K562 (cell line): ENCODE results near the gene STON2. TPM values are rescaled to one million over a fixed set of nuclear protein-coding genes. Genes with fewer than 3 reads are reported as not detected.

Experiments
- CREM ChIP-seq: IDR thresholded peaks from 2 replicates; pipeline ENCODE4 v1.6.1; 2014; ENCODE audit warnings: antibody characterized with exemption, low read depth
- NCOA4 ChIP-seq: fragments of 450-650 bp; IDR thresholded peaks from 2 replicates; pipeline ENCODE4 v1.6.1; 2018; ENCODE audit warnings: mild to moderate bottlenecking; ENCODE audit not compliant: partially characterized antibody
- NEUROD1 ChIP-seq: fragments of 150-350 bp; IDR thresholded peaks from 2 replicates; pipeline ENCODE4 v1.6.1; 2014; ENCODE audit warnings: borderline replicate concordance, low read length, low read depth; ENCODE audit not compliant: partially characterized antibody
- RFX5 ChIP-seq: IDR thresholded peaks from 2 replicates; pipeline ENCODE4 v1.6.1; 2011; ENCODE audit warnings: low read depth, mild to moderate bottlenecking, improper control_type of control experiment, low read length
- RUNX1 ChIP-seq: sonication (generic); IDR thresholded peaks from 2 replicates; pipeline ENCODE4 v1.6.1; 2016; ENCODE audit warnings: antibody characterized with exemption, low read depth
- SRSF7 ChIP-seq: fragments of 200-400 bp; formaldehyde crosslinking; optimal IDR thresholded peaks from 2 replicates; pipeline ENCODE3; 2017; ENCODE audit warnings: mild to moderate bottlenecking, low read depth, low read length
- ZNF274 ChIP-seq: IDR thresholded peaks from 2 replicates; pipeline ENCODE4 v1.6.1; 2011; ENCODE audit warnings: low read depth, mild to moderate bottlenecking, low read length, moderate library complexity, borderline replicate concordance
- polyA plus RNA-seq, 8 experiments: library from polyadenylated mRNA; depleted of rRNA in 4 of 8; stranded (reverse) in 5 of 8; unstranded in 3 of 8; fragments of >200 nt; fragmentation: Nextera tagmentation in 2 of 8; fragmentation: Illumina TruSeq in 1 of 8; extraction: Ambion mirVana in 2 of 8; extraction: Trizol in 1 of 8; gene quantifications; 2 replicates each; pipeline versions ENCODE4 v1.2.1 to v1.2.3, GENCODE V29; 2011 to 2014; ENCODE audit warnings: inconsistent platforms in 1 of 8, missing spikeins in 1 of 8
- total RNA-seq, 7 experiments: library from RNA; depleted of rRNA in 6 of 7; stranded (reverse); fragments of >200 nt in 6 of 7; fragmentation: Illumina TruSeq in 2 of 7; extraction: Trizol in 2 of 7; gene quantifications; 2 replicates each; pipeline versions ENCODE4 v1.2.1 to v1.2.3, GENCODE V29; 2011 to 2021; ENCODE audit warnings: low replicate concordance in 1 of 7
- TF ChIP-seq, protein P1 (sequence below), 2 experiments: fragments of 450-650 bp; IDR thresholded peaks; 2 replicates each; pipeline ENCODE4 v1.6.1; 2016
- TF ChIP-seq, protein P2 (sequence below): fragments of 250-450 bp; sonication (Bioruptor Pico); IDR thresholded peaks from 2 replicates; pipeline ENCODE4 v1.5.0; 2020; ENCODE audit warnings: mild to moderate bottlenecking
- TF ChIP-seq, protein P3 (sequence below): fragments of 250-450 bp; sonication (Bioruptor Pico); IDR thresholded peaks from 2 replicates; pipeline ENCODE4 v1.5.1; 2021; ENCODE audit warnings: mild to moderate bottlenecking
- TF ChIP-seq, protein P4 (sequence below): fragments of 150-350 bp; IDR thresholded peaks from 2 replicates; pipeline ENCODE4 v1.6.1; 2014; ENCODE audit warnings: low read depth, mild to moderate bottlenecking, low read length, borderline replicate concordance
- TF ChIP-seq, protein P5 (sequence below): fragments of 150-350 bp; conservative IDR thresholded peaks from 2 replicates; pipeline ENCODE4 v1.6.1; 2014; ENCODE audit warnings: low read length
- TF ChIP-seq, protein P6 (sequence below): sonication (generic); formaldehyde crosslinking; IDR thresholded peaks from 2 replicates; pipeline ENCODE4 v1.8.0; 2022; ENCODE audit warnings: missing genetic modification reagents, mild to moderate bottlenecking, borderline replicate concordance

The STON2 gene
- total and polyA plus RNA-seq, 9 of the 15 experiments (the other 6 are each of a cell fraction or from before 2014, with no cell fraction given) = 7.8 to 99.3 (median 53.5) TPM

DNA sequence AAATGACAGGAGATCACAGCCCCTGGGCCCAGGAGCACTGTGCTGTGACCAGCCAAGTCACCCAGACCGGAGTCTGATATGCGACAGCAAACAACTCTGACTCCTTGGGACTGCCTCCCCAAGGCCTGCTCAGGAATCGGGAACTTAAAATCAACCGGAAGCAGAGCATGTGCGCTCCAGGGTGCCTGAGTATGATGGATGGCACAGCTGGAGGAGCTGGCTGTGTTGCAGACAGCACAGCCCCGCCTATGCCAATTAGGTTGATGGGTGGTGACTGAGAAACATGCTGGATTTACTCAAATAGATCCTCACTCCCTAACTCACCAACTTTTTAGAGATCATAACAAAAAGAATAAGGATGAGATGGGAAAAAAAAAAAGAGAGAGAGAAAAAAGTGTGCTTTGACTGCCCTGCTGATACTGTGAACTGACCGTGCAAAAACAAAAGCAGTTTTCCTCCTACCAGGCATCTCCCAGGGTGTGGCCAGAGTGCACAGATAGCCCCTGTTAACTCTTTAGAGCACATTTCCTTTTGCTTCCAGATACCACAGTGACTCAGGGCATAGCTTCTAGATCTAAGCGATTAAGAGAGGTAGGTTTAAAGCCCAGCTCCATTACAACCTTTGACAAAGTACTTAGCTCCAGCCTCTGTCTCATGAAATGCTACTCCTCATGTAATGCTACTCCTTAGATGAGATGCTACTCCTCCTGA is 27.4 kb upstream of the STON2 start (continued):
- TF ChIP-seq, protein P1, sequence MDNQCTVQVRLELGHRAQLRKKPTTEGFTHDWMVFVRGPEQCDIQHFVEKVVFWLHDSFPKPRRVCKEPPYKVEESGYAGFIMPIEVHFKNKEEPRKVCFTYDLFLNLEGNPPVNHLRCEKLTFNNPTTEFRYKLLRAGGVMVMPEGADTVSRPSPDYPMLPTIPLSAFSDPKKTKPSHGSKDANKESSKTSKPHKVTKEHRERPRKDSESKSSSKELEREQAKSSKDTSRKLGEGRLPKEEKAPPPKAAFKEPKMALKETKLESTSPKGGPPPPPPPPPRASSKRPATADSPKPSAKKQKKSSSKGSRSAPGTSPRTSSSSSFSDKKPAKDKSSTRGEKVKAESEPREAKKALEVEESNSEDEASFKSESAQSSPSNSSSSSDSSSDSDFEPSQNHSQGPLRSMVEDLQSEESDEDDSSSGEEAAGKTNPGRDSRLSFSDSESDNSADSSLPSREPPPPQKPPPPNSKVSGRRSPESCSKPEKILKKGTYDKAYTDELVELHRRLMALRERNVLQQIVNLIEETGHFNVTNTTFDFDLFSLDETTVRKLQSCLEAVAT (IDR thresholded peaks at IDR 0.05) = peak in 1 of 2 experiments; percentile 63; a peak in 2 of 4 replicates
- TF ChIP-seq RFX5 (no peak), RUNX1 (peak; percentile 13; the same call in 1 of the 2 replicates), NCOA4 (no peak), NEUROD1 (no peak), SRSF7 (no peak), CREM (no peak), ZNF274 (no peak)
- TF ChIP-seq, protein P2, sequence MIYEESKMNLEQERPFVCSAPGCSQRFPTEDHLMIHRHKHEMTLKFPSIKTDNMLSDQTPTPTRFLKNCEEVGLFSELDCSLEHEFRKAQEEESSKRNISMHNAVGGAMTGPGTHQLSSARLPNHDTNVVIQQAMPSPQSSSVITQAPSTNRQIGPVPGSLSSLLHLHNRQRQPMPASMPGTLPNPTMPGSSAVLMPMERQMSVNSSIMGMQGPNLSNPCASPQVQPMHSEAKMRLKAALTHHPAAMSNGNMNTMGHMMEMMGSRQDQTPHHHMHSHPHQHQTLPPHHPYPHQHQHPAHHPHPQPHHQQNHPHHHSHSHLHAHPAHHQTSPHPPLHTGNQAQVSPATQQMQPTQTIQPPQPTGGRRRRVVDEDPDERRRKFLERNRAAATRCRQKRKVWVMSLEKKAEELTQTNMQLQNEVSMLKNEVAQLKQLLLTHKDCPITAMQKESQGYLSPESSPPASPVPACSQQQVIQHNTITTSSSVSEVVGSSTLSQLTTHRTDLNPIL (CRISPR knock-in tag) = no peak
- TF ChIP-seq, protein P3, sequence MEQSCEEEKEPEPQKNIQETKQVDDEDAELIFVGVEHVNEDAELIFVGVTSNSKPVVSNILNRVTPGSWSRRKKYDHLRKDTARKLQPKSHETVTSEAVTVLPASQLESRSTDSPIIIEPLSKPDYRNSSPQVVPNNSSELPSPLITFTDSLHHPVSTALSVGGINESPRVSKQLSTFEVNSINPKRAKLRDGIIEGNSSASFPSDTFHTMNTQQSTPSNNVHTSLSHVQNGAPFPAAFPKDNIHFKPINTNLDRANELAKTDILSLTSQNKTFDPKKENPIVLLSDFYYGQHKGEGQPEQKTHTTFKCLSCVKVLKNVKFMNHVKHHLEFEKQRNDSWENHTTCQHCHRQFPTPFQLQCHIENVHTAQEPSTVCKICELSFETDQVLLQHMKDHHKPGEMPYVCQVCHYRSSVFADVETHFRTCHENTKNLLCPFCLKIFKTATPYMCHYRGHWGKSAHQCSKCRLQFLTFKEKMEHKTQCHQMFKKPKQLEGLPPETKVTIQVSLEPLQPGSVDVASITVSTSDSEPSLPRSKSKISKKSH = no peak
- TF ChIP-seq, protein P4, sequence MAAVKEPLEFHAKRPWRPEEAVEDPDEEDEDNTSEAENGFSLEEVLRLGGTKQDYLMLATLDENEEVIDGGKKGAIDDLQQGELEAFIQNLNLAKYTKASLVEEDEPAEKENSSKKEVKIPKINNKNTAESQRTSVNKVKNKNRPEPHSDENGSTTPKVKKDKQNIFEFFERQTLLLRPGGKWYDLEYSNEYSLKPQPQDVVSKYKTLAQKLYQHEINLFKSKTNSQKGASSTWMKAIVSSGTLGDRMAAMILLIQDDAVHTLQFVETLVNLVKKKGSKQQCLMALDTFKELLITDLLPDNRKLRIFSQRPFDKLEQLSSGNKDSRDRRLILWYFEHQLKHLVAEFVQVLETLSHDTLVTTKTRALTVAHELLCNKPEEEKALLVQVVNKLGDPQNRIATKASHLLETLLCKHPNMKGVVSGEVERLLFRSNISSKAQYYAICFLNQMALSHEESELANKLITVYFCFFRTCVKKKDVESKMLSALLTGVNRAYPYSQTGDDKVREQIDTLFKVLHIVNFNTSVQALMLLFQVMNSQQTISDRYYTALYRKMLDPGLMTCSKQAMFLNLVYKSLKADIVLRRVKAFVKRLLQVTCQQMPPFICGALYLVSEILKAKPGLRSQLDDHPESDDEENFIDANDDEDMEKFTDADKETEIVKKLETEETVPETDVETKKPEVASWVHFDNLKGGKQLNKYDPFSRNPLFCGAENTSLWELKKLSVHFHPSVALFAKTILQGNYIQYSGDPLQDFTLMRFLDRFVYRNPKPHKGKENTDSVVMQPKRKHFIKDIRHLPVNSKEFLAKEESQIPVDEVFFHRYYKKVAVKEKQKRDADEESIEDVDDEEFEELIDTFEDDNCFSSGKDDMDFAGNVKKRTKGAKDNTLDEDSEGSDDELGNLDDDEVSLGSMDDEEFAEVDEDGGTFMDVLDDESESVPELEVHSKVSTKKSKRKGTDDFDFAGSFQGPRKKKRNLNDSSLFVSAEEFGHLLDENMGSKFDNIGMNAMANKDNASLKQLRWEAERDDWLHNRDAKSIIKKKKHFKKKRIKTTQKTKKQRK = no peak
- TF ChIP-seq, protein P5, sequence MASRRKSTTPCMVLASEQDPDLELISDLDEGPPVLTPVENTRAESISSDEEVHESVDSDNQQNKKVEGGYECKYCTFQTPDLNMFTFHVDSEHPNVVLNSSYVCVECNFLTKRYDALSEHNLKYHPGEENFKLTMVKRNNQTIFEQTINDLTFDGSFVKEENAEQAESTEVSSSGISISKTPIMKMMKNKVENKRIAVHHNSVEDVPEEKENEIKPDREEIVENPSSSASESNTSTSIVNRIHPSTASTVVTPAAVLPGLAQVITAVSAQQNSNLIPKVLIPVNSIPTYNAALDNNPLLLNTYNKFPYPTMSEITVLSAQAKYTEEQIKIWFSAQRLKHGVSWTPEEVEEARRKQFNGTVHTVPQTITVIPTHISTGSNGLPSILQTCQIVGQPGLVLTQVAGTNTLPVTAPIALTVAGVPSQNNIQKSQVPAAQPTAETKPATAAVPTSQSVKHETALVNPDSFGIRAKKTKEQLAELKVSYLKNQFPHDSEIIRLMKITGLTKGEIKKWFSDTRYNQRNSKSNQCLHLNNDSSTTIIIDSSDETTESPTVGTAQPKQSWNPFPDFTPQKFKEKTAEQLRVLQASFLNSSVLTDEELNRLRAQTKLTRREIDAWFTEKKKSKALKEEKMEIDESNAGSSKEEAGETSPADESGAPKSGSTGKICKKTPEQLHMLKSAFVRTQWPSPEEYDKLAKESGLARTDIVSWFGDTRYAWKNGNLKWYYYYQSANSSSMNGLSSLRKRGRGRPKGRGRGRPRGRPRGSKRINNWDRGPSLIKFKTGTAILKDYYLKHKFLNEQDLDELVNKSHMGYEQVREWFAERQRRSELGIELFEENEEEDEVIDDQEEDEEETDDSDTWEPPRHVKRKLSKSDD = no peak
- TF ChIP-seq, protein P6, sequence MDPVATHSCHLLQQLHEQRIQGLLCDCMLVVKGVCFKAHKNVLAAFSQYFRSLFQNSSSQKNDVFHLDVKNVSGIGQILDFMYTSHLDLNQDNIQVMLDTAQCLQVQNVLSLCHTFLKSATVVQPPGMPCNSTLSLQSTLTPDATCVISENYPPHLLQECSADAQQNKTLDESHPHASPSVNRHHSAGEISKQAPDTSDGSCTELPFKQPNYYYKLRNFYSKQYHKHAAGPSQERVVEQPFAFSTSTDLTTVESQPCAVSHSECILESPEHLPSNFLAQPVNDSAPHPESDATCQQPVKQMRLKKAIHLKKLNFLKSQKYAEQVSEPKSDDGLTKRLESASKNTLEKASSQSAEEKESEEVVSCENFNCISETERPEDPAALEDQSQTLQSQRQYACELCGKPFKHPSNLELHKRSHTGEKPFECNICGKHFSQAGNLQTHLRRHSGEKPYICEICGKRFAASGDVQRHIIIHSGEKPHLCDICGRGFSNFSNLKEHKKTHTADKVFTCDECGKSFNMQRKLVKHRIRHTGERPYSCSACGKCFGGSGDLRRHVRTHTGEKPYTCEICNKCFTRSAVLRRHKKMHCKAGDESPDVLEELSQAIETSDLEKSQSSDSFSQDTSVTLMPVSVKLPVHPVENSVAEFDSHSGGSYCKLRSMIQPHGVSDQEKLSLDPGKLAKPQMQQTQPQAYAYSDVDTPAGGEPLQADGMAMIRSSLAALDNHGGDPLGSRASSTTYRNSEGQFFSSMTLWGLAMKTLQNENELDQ = no peak
